Kidney capillary endothelial cell (primary cell): ENCODE measurements around the gene PROB1.
"Not testable (repeated sequence)": the region's sequence is repeated elsewhere in the genome, so short reads cannot be mapped to it uniquely, and the experiment has no call there.

Experiments
- DNase-seq: peaks from one replicate; pipeline ENCODE4 v3.0.0-alpha.2; 2018; ENCODE audit warnings: low spot score

The PROB1 gene

GRCh38 chr5:139413153-139413552, 18.2 kb upstream of the PROB1 start:
- no peak for DNase-seq

GRCh38 chr5:139410993-139411828, 16.3 kb upstream of the PROB1 start:
- DNase-seq: no peak

GRCh38 chr5:139410121-139410992, 15.5 kb upstream of the PROB1 start:
- DNase-seq: no peak

- DNase-seq: not testable (repeated sequence)
Measured at GRCh38 chr5:139409116-139409515, 14.2 kb upstream of the PROB1 start.

GRCh38 chr5:139408191-139408590, 13.3 kb upstream of the PROB1 start:
- DNase-seq: no peak

GRCh38 chr5:139407517-139407916, 12.6 kb upstream of the PROB1 start:
- no peak for DNase-seq

GRCh38 chr5:139406963-139407362, 12.1 kb upstream of the PROB1 start:
- no peak for DNase-seq

GRCh38 chr5:139404484-139404840, 9.6 kb upstream of the PROB1 start:
- no peak for DNase-seq

GRCh38 chr5:139403787-139404483, 9.0 kb upstream of the PROB1 start, which contains the start of gene SPATA24:
TSS of gene SPATA24 (minus strand) at chr5:139404089. CDS start at chr5:139404060, 29 bp downstream.
- DNase-seq: peak; percentile 97

- no peak for DNase-seq
Measured at GRCh38 chr5:139403418-139403786, 8.5 kb upstream of the PROB1 start.

GRCh38 chr5:139402561-139403158, 7.8 kb upstream of the PROB1 start:
- DNase-seq: no peak

GRCh38 chr5:139401546-139401945, 6.6 kb upstream of the PROB1 start:
- DNase-seq: no peak

GRCh38 chr5:139399501-139400121, 4.7 kb upstream of the PROB1 start:
- no peak for DNase-seq

GRCh38 chr5:139397921-139398320, 3.0 kb upstream of the PROB1 start:
- DNase-seq: no peak

GRCh38 chr5:139396691-139397090, 1.8 kb upstream of the PROB1 start:
- no peak for DNase-seq

- no peak for DNase-seq
Measured at GRCh38 chr5:139395844-139396640, 1.1 kb upstream of the PROB1 start.

- DNase-seq: no peak
Measured at GRCh38 chr5:139394123-139394653, 716 bp downstream of the PROB1 start.

GRCh38 chr5:139393497-139394122, 1.3 kb downstream of the PROB1 start:
- no peak for DNase-seq

- DNase-seq: peak; percentile 58
Measured at GRCh38 chr5:139392678-139393496, 2.0 kb downstream of the PROB1 start.
